Trophoblast cell (in vitro differentiated cells and primary cell): ENCODE data around the gene ANKRD33.
A peak's percentile ranks its signal among the peaks of the same experiment; 100 is the strongest.

ENCODE experiments used
- DNase-seq, 2 donors: peaks; one replicate each; pipeline ENCODE4 v3.0.0-alpha.2; 2016
- H2AFZ ChIP-seq: 2 replicates; pipeline ENCODE4 v1.6.1; 2013; ENCODE audit warnings: low read length, moderate library complexity, mild to moderate bottlenecking; ENCODE audit not compliant: insufficient read depth, poor library complexity
- H2AK5ac ChIP-seq: 2 replicates; pipeline ENCODE4 v1.6.1; 2013; ENCODE audit warnings: mild to moderate bottlenecking, low read length
- H2BK120ac ChIP-seq: 2 replicates; pipeline ENCODE4 v1.6.1; 2013; ENCODE audit warnings: low read length, mild to moderate bottlenecking, moderate library complexity; ENCODE audit not compliant: insufficient read depth, poor library complexity
- H2BK12ac ChIP-seq: 2 replicates; pipeline ENCODE4 v1.6.1; 2013; ENCODE audit warnings: mild to moderate bottlenecking, low read length, moderate library complexity
- H2BK5ac ChIP-seq: 2 replicates; pipeline ENCODE4 v1.6.1; 2013; ENCODE audit warnings: low read length, low read depth, moderate library complexity, mild to moderate bottlenecking; ENCODE audit not compliant: poor library complexity
- H3K14ac ChIP-seq: 2 replicates; pipeline ENCODE4 v1.6.1; 2013; ENCODE audit warnings: mild to moderate bottlenecking, low read length
- H3K18ac ChIP-seq: 2 replicates; pipeline ENCODE4 v1.6.1; 2013; ENCODE audit warnings: mild to moderate bottlenecking, low read length
- H3K23ac ChIP-seq: 2 replicates; pipeline ENCODE4 v1.6.1; 2013; ENCODE audit warnings: low read length
- H3K27ac ChIP-seq: 2 replicates; pipeline ENCODE4 v1.5.1; 2013; ENCODE audit warnings: low read depth, mild to moderate bottlenecking, inconsistent platforms, low read length, moderate library complexity
- H3K27me3 ChIP-seq: 2 replicates; pipeline ENCODE4 v1.6.1; 2013; ENCODE audit warnings: inconsistent platforms, mild to moderate bottlenecking, low read length, moderate library complexity; ENCODE audit not compliant: insufficient read depth
- H3K36me3 ChIP-seq, 2 experiments: 1 replicate in 1 of 2; 2 replicates in 1 of 2; pipeline ENCODE4 v1.6.1; 2013; ENCODE audit warnings: low read length in 2 of 2, mild to moderate bottlenecking in 2 of 2, moderate library complexity in 1 of 2; ENCODE audit not compliant: insufficient read depth in 2 of 2, control insufficient read depth in 1 of 2
- H3K4ac ChIP-seq: 2 replicates; pipeline ENCODE4 v1.6.1; 2013; ENCODE audit warnings: low read depth, mild to moderate bottlenecking, low read length, moderate library complexity
- H3K4me1 ChIP-seq, 2 experiments: 1 replicate in 1 of 2; 2 replicates in 1 of 2; pipeline ENCODE4 v1.6.1; 2013; ENCODE audit warnings: low read length in 2 of 2, mild to moderate bottlenecking in 2 of 2, moderate library complexity in 1 of 2; ENCODE audit not compliant: insufficient read depth in 2 of 2, control insufficient read depth in 1 of 2
- H3K4me2 ChIP-seq: 2 replicates; pipeline ENCODE4 v1.6.1; 2013; ENCODE audit warnings: inconsistent platforms, mild to moderate bottlenecking, low read length, moderate library complexity
- H3K4me3 ChIP-seq: 2 replicates; pipeline ENCODE4 v1.5.1; 2013; ENCODE audit warnings: mild to moderate bottlenecking, low read depth, low read length, inconsistent platforms
- H3K79me1 ChIP-seq: one replicate; pipeline ENCODE4 v1.6.1; 2013; ENCODE audit warnings: low read length
- H3K79me2 ChIP-seq: 2 replicates; pipeline ENCODE4 v1.6.1; 2013; ENCODE audit warnings: low read length, mild to moderate bottlenecking; ENCODE audit not compliant: control insufficient read depth, insufficient read depth, poor library complexity
- H3K9ac ChIP-seq: 2 replicates; pipeline ENCODE4 v1.6.1; 2013; ENCODE audit warnings: mild to moderate bottlenecking, low read length
- H3K9me3 ChIP-seq: 2 replicates; pipeline ENCODE4 v1.6.1; 2013; ENCODE audit warnings: low read depth, mild to moderate bottlenecking, control low read depth, inconsistent platforms, low read length; ENCODE audit not compliant: insufficient read depth
- H4K12ac ChIP-seq: 2 replicates; pipeline ENCODE4 v1.6.1; 2013; ENCODE audit warnings: low read depth, mild to moderate bottlenecking, low read length, moderate library complexity
- H4K8ac ChIP-seq: 2 replicates; pipeline ENCODE4 v1.6.1; 2013; ENCODE audit warnings: low read depth, mild to moderate bottlenecking, low read length, moderate library complexity
- H4K91ac ChIP-seq: one replicate; pipeline ENCODE4 v1.6.1; 2013; ENCODE audit warnings: low read depth, mild to moderate bottlenecking, low read length, moderate library complexity
- WGBS: extraction: QIAGEN DNeasy Blood & Tissue Kit; methylation state at CpG from one replicate; pipeline ENCODE4 v1.1.7; 2013; ENCODE audit warnings: missing lambda C conversion rate; ENCODE audit not compliant: insufficient read length, insufficient coverage; ENCODE audit errors: extremely low coverage; 5-methylcytosine and 5-hydroxymethylcytosine counted together

Gene ANKRD33

DNA sequence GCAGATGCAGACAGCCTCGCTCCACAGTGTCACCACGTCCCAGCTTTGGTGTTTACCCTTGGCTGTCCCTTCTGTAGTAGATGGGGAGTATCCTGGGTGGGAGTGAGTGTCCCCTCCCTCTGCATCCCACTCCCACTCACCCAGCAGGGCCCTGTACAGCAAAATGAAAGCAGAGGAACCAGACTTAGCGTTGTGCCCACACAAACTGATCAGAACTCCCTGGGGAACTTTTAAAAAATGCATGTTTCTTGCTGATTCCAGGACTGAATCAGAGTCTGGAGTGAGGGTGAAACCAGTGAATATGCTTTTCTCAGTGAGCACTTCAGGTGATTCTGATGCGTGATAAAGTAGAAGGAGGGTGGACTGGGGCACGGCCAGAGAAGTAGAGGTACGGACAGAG, 22.3 kb downstream of the ANKRD33 start:
- H3K27ac ChIP-seq: no peak overlapping the region
- no CpG with 5 or more reads among the region's 6 CpGs for WGBS
- H4K12ac ChIP-seq: no peak overlapping the region
- H4K91ac ChIP-seq: no peak overlapping the region
- peaks cover 0 to 2% of the 10 kb centered on the region in 2 experiments for H3K4me1 ChIP-seq
- H3K14ac ChIP-seq: no peak overlapping the region
- H3K23ac ChIP-seq: no peak overlapping the region
- H3K27me3 ChIP-seq: peaks cover 12% of the 10 kb centered on the region
- H3K9ac ChIP-seq: no peak overlapping the region
- no peaks in the 10 kb centered on the region for H3K79me2 ChIP-seq
- no peak overlapping the region for H4K8ac ChIP-seq
- H2AFZ ChIP-seq: no peak overlapping the region
- H3K4ac ChIP-seq: no peak overlapping the region
- peaks cover 2% of the 10 kb centered on the region for H3K9me3 ChIP-seq
- no peak overlapping the region for H2AK5ac ChIP-seq
- H2BK120ac ChIP-seq: no peak overlapping the region
- no peak overlapping the region for H2BK5ac ChIP-seq
- no peak overlapping the region for H2BK12ac ChIP-seq
- H3K4me2 ChIP-seq: no peak overlapping the region
- H3K4me3 ChIP-seq: no peak overlapping the region
- no peaks in the 10 kb centered on the region for H3K79me1 ChIP-seq
- no peak for DNase-seq
- no peaks in the 10 kb centered on the region for H3K36me3 ChIP-seq
- H3K18ac ChIP-seq: no peak overlapping the region

DNA sequence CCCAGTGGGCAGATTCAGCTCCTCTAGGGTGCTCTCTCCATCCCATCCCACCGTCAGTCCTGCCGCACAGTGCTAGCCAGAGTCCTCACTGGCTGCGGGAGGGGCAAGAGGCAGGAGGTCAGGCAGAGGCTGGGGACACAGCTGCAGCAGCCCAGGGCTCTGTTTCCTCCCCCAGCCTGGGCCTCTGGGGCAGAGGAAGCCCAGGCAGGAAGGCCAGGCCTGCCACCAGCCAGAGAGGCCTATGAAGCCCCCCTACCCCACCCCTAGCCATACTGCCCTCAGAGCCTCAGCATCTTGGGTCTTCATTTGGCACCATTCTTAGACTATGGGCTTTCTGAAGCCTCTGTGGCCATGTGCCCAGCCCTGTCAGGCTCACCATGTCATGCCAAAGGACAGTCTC, 22.8 kb downstream of the ANKRD33 start:
- Histone ChIP-seq H3K27ac (no peak overlapping the region), H3K4me2 (no peak overlapping the region), H3K27me3 (peaks cover 12% of the 10 kb centered on the region), H3K79me2 (no peaks in the 10 kb centered on the region), H3K79me1 (no peaks in the 10 kb centered on the region), H3K9ac (no peak overlapping the region), H3K18ac (no peak overlapping the region), H2AK5ac (no peak overlapping the region), H3K9me3 (peaks cover 2% of the 10 kb centered on the region), H2BK12ac (no peak overlapping the region), H3K23ac (no peak overlapping the region), H3K4ac (no peak overlapping the region), H2BK120ac (no peak overlapping the region), H4K91ac (no peak overlapping the region), H3K36me3 (no peaks in the 10 kb centered on the region), H3K14ac (no peak overlapping the region), H4K8ac (no peak overlapping the region), H3K4me1 (peaks cover 0 to 2% of the 10 kb centered on the region in 2 experiments), H2BK5ac (no peak overlapping the region), H2AFZ (no peak overlapping the region), H4K12ac (no peak overlapping the region), H3K4me3 (no peak overlapping the region)
- no CpG with 5 or more reads among the region's 3 CpGs for WGBS
- no peak for DNase-seq

- Histone ChIP-seq H3K79me2 (no peaks in the 10 kb centered on the region), H2AK5ac (no peak overlapping the region), H2BK5ac (no peak overlapping the region), H3K36me3 (no peaks in the 10 kb centered on the region), H3K4me2 (no peak overlapping the region), H3K27ac (no peak overlapping the region), H3K4me1 (no peaks in the 10 kb centered on the region), H3K4me3 (no peak overlapping the region), H4K91ac (no peak overlapping the region), H3K27me3 (peaks cover 12% of the 10 kb centered on the region), H3K9ac (no peak overlapping the region), H2BK12ac (no peak overlapping the region), H3K18ac (no peak overlapping the region), H3K9me3 (peaks cover 2% of the 10 kb centered on the region), H2BK120ac (no peak overlapping the region), H3K79me1 (no peaks in the 10 kb centered on the region), H4K8ac (no peak overlapping the region), H3K14ac (no peak overlapping the region), H4K12ac (no peak overlapping the region), H3K23ac (no peak overlapping the region), H3K4ac (no peak overlapping the region), H2AFZ (no peak overlapping the region)
- no CpG with 5 or more reads among the region's 6 CpGs for WGBS
- no peak for DNase-seq
These were observed 23.4 kb downstream of the ANKRD33 start for GRCh38 chr12:51911307-51911706.

GRCh38 chr12:51911788-51912711, 24.1 kb downstream of the ANKRD33 start:
- no peaks in the 10 kb centered on the region for H3K36me3 ChIP-seq
- H2BK120ac ChIP-seq: no peak overlapping the region
- H2AFZ ChIP-seq: no peak overlapping the region
- no peak overlapping the region for H2BK5ac ChIP-seq
- H3K79me1 ChIP-seq: no peaks in the 10 kb centered on the region
- peaks cover 2% of the 10 kb centered on the region for H3K9me3 ChIP-seq
- no peak overlapping the region for H2BK12ac ChIP-seq
- H4K12ac ChIP-seq: no peak overlapping the region
- H3K9ac ChIP-seq: no peak overlapping the region
- no peak overlapping the region for H3K4ac ChIP-seq
- no peak overlapping the region for H3K14ac ChIP-seq
- no peak overlapping the region for H4K8ac ChIP-seq
- H3K4me1 ChIP-seq: no peaks in the 10 kb centered on the region
- WGBS: no CpG with 5 or more reads among the region's 8 CpGs
- no peak overlapping the region for H3K18ac ChIP-seq
- peaks cover 12% of the 10 kb centered on the region for H3K27me3 ChIP-seq
- H3K79me2 ChIP-seq: no peaks in the 10 kb centered on the region
- H2AK5ac ChIP-seq: no peak overlapping the region
- no peak overlapping the region for H3K4me3 ChIP-seq
- no peak overlapping the region for H3K27ac ChIP-seq
- H3K4me2 ChIP-seq: no peak overlapping the region
- H4K91ac ChIP-seq: no peak overlapping the region
- DNase-seq: peak in 1 of 2 donors; percentile 21
- H3K23ac ChIP-seq: no peak overlapping the region
